ENCODE data around the gene MRPL1.
"Not testable (repeated sequence)": the region's sequence is repeated elsewhere in the genome, so short reads cannot be mapped to it uniquely, and the experiment has no call there.

The MRPL1 gene

DNA sequence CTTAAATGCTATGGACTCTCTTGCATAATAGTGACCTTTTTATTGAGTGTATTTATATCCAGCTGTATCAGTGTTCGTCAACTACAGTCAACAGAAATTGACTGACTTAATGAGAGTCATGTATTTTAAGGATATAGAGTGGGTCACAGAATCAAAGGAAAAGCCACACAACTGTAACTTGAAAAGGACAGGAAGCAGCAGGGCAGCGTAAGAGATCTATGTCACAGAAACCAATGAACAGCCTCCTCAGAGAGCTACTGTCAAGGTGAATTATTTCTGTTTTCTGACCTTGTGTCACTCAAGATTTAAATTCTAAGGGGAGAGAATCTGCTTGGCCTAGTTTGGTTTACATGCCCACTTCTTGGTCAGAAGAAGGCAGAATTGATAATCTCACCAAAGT is 100.4 kb downstream of the MRPL1 start:
- DNase-seq (ENCODE audit: low read depth in 2 of 2, low spot score in 1 of 2): no peak

DNA sequence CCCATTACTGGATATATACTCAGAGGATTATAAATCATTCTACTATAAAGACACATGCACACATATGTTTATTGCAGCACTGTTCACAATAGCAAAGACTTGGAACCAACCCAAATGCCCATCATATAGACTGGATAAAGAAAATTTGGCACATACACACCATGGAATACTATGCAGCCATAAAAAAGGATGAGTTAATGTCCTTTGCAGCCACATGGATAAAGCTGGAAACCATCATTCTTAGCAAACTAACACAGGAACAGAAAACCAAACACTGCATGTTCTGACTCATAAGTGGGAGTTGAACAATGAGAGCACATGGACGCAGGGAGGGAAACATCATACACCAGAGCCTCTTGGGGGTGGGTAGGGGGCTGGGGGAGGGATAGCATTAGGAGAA is 111.0 kb downstream of the MRPL1 start:
- DNase-seq (ENCODE audit: low read depth in 2 of 2, low spot score in 1 of 2): not testable (repeated sequence)

DNA sequence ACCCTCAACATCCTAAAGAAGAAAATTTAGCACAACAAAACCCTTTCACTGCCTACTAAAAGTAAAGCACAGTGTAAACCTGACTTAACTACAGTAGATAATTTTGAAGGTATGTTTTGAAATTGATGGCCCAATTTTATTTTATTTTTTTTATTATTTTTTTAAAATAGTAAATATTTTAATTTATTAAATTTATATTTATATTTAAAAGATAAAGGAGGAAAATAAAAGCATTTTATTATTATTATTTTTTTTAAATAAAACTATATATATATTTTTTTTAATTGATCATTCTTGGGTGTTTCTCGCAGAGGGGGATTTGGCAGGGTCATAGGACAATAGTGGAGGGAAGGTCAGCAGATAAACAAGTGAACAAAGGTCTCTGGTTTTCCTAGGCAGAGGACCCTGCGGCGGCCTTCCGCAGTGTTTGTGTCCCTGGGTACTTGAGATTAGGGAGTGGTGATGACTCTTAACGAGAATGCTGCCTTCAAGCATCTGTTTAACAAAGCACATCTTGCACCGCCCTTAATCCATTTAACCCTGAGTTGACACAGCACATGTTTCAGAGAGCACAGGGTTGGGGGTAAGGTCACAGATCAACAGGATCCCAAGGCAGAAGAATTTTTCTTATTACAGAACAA is 120.4 kb downstream of the MRPL1 start:
- not testable (repeated sequence) for DNase-seq (ENCODE audit: low read depth in 2 of 2, low spot score in 1 of 2)

DNA sequence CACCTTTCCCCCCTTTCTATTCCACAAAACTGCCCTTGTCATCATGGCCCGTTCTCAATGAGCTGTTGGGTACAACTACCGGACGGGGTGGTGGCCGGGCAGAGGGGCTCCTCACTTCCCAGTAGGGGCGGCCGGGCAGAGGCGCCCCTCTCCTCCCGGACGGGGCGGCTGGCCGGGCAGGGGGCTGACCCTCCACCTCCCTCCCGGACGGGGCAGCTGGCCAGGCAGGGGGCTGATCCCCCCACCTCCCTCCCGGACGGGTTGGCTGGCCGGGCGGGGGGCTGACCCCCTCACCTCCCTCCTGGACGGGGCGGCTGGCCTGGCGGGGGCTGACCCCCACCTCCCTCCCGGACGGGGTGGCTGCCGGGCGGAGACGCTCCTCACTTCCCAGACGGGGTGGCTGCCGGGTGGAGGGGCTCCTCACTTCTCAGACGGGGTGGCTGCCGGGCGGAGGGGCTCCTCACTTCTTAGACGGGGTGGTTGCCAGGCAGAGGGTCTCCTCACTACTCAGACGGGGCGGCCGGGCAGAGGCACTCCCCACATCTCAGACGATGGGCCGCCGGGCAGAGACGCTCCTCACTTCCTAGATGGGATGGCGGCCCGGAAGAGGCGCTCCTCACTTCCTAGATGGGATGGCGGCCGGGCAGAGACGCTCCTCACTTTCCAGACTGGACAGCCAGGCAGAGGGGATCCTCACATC is 121.1 kb downstream of the MRPL1 start:
- DNase-seq (ENCODE audit: low read depth in 2 of 2, low spot score in 1 of 2): not testable (repeated sequence)

DNA sequence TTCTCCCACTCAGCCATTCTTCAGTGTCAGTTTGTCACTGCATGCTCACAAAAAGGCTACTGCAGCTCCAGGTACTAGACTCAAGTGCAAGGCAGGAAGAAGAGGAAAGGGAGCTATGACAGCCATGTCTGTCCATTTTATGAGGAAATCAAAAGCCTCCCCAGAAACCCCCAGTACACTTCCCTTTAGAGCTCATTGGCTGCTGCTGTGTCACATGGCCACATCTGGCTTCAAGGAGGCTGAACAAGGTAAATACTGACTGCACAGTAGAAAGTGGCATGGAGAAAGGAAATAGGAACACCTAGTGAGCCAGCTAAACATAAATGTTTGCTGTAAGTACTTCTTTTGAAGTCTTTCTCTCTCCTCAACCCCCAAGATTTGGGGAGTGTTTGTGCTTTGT is 127.3 kb downstream of the MRPL1 start:
- no peak for DNase-seq (ENCODE audit: low read depth in 2 of 2, low spot score in 1 of 2)

DNA sequence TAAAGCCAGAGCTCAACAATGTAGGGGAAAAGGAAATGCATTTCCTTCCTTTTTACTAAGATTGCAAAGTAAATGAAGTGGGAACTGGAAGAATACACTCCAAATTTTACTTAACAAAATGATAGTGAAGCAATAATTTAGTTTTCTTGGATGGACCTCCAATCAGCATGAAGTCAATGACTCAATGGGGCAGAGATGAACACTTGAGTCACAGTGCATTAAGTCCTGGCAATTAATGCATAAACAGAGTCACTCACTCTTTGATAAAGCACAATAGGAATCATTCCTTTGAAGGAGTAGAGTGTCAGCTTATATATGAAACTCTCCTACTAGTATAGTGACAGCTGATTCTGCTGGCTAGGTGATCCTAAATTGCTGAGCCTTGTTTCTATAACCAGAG is 127.8 kb downstream of the MRPL1 start:
- no peak for DNase-seq (ENCODE audit: low read depth in 2 of 2, low spot score in 1 of 2)

DNA sequence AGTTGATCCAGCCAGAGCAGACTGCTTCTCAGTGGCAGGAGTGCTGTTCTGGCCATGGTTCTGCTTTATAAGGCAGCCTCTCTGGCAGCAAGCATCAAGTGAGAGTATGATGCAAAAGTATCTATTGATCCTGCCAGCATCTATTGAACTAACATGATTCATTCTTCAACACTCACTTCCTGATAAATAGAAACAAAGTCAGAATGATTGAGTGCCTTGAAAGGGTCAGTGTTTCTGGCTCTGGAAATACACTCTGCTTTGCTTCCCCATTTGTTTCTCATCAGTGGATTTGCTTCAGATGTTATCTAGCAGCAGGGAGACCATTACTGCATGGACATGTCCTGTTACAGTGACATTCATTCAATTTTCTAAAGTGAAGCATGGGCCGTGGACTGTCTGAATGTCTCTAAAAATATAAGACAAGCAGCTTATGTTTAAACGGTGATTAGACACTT is 128.3 kb downstream of the MRPL1 start:
- DNase-seq (ENCODE audit: low read depth in 2 of 2, low spot score in 1 of 2): no peak

DNA sequence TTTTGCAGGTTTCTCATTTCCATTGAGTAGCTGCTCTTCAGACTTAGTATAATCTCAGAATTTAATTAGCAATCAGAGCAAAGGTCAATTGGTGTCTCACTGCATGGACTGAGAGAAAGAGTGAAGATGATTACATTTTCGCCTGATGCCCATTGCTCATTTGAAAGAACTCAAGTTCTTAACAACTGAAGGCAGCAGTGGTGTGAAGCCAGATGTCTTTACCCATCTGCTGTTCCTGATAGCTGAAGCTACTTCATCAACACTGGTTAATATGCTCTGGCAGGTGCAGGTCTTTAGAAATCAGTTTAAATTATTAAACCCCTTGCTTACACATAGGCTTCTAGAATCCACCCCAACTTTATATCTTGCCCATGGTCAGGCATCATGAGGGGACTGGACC is 130.0 kb downstream of the MRPL1 start:
- DNase-seq (ENCODE audit: low read depth in 2 of 2, low spot score in 1 of 2): no peak

DNA sequence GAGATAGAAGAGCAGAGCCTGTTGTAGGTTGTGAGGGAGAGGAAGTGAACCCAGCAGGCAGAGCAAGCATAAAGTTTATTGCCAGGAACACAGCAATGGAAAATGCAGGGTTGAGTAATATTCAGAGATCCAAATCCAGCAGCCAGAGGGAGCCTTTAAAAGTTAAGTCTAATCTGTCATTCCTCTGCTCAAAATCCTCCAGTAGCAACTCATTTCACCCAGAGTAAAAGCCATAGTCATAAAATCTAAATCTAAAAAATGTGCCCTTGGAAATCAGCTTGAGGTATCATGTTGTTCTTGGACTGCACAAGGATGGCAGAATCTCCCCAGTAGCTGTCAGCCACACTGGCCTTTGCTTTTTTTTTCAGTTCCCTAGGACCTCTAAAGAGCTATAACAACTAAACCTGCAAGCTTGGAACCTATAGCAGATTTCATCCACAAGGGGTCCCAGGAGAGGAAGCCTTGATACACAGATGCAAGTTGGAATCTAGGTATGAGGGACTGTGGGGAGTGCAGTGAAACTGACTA is 131.6 kb downstream of the MRPL1 start:
- DNase-seq (ENCODE audit: low read depth in 2 of 2, low spot score in 1 of 2): no peak

DNA sequence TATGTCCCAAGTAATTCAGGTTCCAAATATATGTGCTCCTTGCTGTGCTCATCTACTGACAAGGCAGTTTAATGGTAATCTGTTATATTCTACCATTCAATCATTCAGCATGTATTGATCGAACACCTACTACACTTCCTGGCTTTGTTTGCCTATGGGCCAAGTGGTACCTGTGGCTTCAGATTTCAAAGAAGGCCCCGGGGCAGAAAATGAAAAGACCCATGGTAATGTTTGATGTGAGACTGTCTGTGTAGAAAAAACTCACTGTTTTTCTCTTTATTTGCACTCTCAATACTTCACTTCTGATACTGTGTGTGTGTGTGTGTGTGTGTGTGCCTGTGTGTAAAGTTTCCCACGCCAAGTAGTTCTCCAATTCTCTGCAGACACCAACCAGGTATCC is 133.4 kb downstream of the MRPL1 start:
- no peak for DNase-seq (ENCODE audit: low read depth in 2 of 2, low spot score in 1 of 2)

DNA sequence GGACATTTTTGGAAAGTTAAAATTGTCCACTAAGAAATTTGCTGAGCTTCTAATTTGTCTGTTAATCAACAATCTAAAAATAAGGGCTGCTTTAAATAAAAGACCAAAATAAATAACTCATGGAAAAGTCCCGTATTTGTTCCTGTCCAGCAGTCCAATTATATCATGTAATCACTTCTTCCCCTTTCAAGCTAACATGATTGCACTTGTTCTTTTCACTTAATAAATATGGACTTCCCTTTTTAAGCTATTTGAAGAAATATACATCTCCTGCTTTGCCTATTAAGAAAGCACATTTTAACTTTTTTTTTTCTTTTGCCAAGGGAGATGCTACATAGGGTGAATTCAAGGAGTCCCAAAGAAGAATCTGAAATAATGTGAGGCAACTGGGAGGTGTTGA is 138.9 kb downstream of the MRPL1 start:
- no peak for DNase-seq (ENCODE audit: low read depth in 2 of 2, low spot score in 1 of 2)

DNA sequence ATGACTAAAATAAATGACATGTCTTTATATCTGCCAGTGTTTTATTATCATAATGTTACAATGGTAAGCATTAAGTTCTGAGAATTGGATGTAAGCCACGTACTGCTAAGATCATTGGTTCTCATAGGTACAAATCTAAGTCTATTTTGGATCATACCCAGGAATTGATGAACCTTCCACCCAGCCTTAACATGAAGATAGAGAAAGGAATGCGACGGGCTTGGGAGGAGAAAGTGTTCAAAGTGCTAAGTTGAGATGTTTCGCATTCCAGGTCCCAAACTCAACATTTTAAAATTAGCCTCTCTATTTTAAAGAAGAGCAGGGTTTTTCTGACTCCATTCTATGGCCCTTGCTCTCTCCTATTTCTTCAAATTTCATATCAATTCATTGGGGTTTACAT is 139.6 kb downstream of the MRPL1 start:
- no peak for DNase-seq (ENCODE audit: low read depth in 2 of 2, low spot score in 1 of 2)

Data from stimulated activated CD8-positive, alpha-beta memory T cell treated with anti-CD3 and anti-CD28 coated beads, Interleukin-4, amount 100 ng/mL, for 4 hours (primary cell).